SK-N-MC (cell line): ENCODE results near the gene CAMKMT.

ENCODE experiments used
- DNase-seq: peaks from one replicate; pipeline ENCODE4 v3.0.0-alpha.2; 2011; ENCODE audit warnings: low read depth, low spot score
- H3K27ac ChIP-seq: fragments of 200-600 bp; sonication (generic); 2 replicates; pipeline ENCODE4 v1.5.1; 2016; ENCODE audit warnings: mixed run types
- H3K36me3 ChIP-seq: fragments of 200-600 bp; sonication (generic); 2 replicates; pipeline ENCODE4 v1.6.1; 2017; ENCODE audit warnings: antibody characterized with exemption, low read length, mixed read lengths; ENCODE audit not compliant: insufficient read depth
- H3K4me3 ChIP-seq: fragments of 200-600 bp; sonication (generic); 2 replicates; pipeline ENCODE4 v1.5.1; 2016
- H3K9ac ChIP-seq: fragments of 200-600 bp; sonication (generic); 2 replicates; pipeline ENCODE4 v1.8.0; 2017; ENCODE audit warnings: mixed run types, mixed read lengths; ENCODE audit not compliant: insufficient read length
- H3K9me3 ChIP-seq: fragments of 200-600 bp; sonication (generic); 2 replicates; pipeline ENCODE4 v1.6.1; 2017; ENCODE audit warnings: low read depth, mild to moderate bottlenecking, antibody characterized with exemption, low read length, moderate library complexity, mixed read lengths
- EZH2 ChIP-seq: fragments of 200-600 bp; sonication (generic); IDR thresholded peaks from one replicate; pipeline ENCODE4 v1.6.1; 2017; ENCODE audit warnings: antibody characterized with exemption
- FOXP2 ChIP-seq: optimal IDR thresholded peaks from 2 replicates; pipeline ENCODE3; 2011; ENCODE audit warnings: mild to moderate bottlenecking, moderate library complexity; ENCODE audit not compliant: insufficient read depth; ENCODE audit errors: extremely low read length, control extremely low read depth
- POLR2AphosphoS5 ChIP-seq: IDR thresholded peaks from 2 replicates; pipeline ENCODE4 v1.6.1; 2012; ENCODE audit warnings: mild to moderate bottlenecking, low read depth, low read length, borderline replicate concordance

CAMKMT gene

GRCh38 chr2:44462934-44463849 lies 101.4 kb downstream of the CAMKMT start:
- no peak overlapping the region for H3K9ac ChIP-seq
- H3K9me3 ChIP-seq: no peaks in the 10 kb centered on the region; the same call in 1 of the 2 replicates
- DNase-seq: no peak
- H3K4me3 ChIP-seq: no peak overlapping the region
- H3K36me3 ChIP-seq: no peaks in the 10 kb centered on the region
- no peak overlapping the region for H3K27ac ChIP-seq
- no peak for TF ChIP-seq FOXP2
- no peak for TF ChIP-seq EZH2
- no peak for TF ChIP-seq POLR2AphosphoS5

GRCh38 chr2:44464437-44464836 lies 102.7 kb downstream of the CAMKMT start:
- no peaks in the 10 kb centered on the region; the same call in 1 of the 2 replicates for H3K9me3 ChIP-seq
- no peak overlapping the region for H3K9ac ChIP-seq
- no peaks in the 10 kb centered on the region for H3K36me3 ChIP-seq
- TF ChIP-seq POLR2AphosphoS5: no peak
- TF ChIP-seq EZH2: no peak
- TF ChIP-seq FOXP2: no peak
- DNase-seq: no peak
- no peak overlapping the region for H3K4me3 ChIP-seq
- H3K27ac ChIP-seq: no peak overlapping the region

DNA sequence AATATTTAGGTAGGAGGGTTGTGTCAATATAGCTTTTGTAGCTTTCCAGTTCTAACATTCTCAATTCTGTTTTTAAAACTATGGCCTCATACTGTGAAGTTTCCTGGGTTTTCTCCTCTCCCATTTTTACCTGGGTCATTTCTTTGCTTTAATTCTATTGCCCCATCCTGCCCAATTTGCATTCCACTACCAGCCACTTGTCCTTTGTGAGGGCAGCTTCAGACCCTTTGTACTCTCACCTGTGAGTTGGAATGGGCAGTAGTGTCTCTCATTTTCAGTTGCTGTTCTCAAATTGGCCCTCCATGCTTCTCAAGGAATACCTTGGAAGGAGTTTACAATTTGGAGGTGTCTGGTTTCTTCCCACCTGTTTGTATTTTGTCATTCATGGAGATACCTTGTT lies 108.4 kb downstream of the CAMKMT start:
- no peaks in the 10 kb centered on the region for H3K36me3 ChIP-seq
- H3K9ac ChIP-seq: no peak overlapping the region
- no peaks in the 10 kb centered on the region for H3K9me3 ChIP-seq
- no peak overlapping the region for H3K27ac ChIP-seq
- no peak for DNase-seq
- no peak overlapping the region for H3K4me3 ChIP-seq
- no peak for TF ChIP-seq POLR2AphosphoS5
- no peak for TF ChIP-seq FOXP2
- no peak for TF ChIP-seq EZH2

- H3K36me3 ChIP-seq: no peaks in the 10 kb centered on the region
- DNase-seq: no peak
- H3K9me3 ChIP-seq: no peaks in the 10 kb centered on the region
- no peak overlapping the region for H3K9ac ChIP-seq
- H3K4me3 ChIP-seq: no peak overlapping the region
- no peak overlapping the region for H3K27ac ChIP-seq
- TF ChIP-seq FOXP2 (no peak), EZH2 (no peak), POLR2AphosphoS5 (no peak)
Measured at GRCh38 chr2:44477657-44478414, 116.1 kb downstream of the CAMKMT start.

DNA sequence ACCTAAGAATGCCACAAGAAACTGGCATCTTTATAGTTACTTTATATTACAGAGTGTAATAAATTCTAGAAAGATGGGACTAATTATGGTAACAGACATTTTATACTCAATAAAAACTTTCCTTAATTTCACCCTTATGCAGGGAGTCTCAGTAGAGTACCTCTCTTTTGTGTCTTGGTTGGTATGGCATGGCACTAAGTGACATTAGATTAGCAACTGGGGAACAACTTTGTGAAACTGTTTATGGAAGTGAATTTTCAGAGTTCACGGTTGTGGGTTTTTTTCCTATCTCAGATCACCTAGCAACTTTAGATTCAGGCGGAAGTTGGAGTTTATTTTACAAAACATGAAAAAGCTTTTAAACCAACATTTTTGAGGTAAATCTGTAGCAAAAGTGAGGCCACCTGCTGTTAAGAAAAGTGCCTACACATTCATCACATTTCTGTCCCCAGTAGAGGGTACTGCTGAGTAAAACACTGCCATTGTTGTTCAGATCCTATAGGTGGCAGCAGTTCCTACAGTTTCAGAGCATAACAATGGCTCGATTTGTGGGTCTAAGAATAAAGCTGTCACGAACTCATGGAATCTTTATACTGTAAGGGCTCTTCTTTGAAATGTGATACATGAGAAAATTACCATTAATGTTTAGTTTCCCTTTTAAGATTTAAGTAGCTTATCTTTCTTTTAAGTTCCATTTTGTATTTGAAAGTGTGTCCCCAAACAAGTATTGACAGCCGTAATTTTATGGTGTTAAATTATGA lies 117.6 kb downstream of the CAMKMT start:
- no peaks in the 10 kb centered on the region for H3K9me3 ChIP-seq
- H3K4me3 ChIP-seq: no peak overlapping the region
- peak; percentile 80 for DNase-seq
- H3K9ac ChIP-seq: no peak overlapping the region
- TF ChIP-seq FOXP2: no peak
- TF ChIP-seq POLR2AphosphoS5: no peak
- TF ChIP-seq EZH2: no peak
- no peaks in the 10 kb centered on the region for H3K36me3 ChIP-seq
- H3K27ac ChIP-seq: no peak overlapping the region

DNA sequence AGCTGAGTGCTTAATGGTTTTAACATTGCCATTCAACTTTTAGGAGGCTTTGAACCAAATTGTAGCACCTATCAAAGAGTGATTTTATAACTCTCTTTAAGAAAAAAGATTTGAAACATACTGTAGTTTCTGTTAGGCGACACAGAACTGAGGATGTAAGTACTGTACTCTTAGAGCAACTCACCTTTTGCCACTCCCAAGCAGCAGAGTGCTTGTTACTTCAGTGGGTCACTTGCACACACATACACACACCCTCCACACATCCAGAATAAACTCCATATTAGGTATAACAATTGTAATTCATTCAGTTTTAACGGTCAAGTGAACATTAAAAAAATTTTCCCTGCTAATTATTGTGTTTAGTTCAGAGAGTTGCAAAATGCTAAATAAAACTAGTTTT lies 118.3 kb downstream of the CAMKMT start:
- no peak for DNase-seq
- Histone ChIP-seq H3K27ac (no peak overlapping the region), H3K4me3 (no peak overlapping the region), H3K9me3 (no peaks in the 10 kb centered on the region), H3K36me3 (no peaks in the 10 kb centered on the region), H3K9ac (no peak overlapping the region)
- TF ChIP-seq EZH2 (no peak), FOXP2 (no peak), POLR2AphosphoS5 (no peak)

DNA sequence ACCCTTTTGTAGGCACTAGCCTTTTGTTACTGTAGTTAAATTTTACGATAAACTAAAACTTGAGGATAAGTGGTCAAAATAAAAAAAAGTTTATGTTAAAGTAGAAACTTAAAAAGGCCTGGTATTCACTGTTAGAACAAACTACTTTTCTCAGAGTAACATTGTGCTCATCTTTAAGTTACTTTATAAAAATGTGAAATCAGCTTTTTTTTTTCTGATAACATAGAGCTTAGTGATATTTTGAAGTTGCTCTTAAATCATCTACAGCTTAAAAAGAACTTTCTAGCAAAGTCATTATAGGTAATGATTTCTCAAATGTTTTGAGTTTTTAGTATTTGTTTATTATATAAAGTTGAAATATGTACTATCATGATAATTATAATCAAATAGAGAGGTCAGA lies 125.3 kb downstream of the CAMKMT start:
- no peak for DNase-seq
- Histone ChIP-seq H3K36me3 (no peaks in the 10 kb centered on the region), H3K9ac (no peak overlapping the region), H3K27ac (no peak overlapping the region), H3K9me3 (no peaks in the 10 kb centered on the region), H3K4me3 (no peak overlapping the region)
- TF ChIP-seq POLR2AphosphoS5: no peak
- TF ChIP-seq FOXP2: no peak
- TF ChIP-seq EZH2: no peak

DNA sequence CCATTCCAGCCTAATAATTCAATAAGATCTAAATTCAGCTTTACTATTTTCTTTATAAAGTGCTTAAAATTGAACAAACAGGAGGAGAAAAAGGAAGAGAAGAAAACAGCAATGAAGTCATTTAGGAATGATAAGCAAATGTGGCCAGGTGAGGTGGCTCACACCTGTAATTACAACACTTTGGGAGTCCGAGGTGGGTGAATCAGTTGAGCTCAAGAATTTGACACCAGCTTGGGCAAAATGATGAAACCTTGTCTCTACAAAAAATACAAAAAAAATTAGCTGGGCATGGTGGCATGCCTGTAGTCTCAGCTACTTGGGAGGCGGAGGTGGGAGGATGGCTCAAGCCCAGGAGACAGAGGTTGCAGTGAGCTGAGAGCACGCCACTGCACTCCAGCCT lies 129.0 kb downstream of the CAMKMT start:
- Histone ChIP-seq H3K27ac (no peak overlapping the region), H3K9ac (no peak overlapping the region), H3K36me3 (no peaks in the 10 kb centered on the region), H3K4me3 (no peak overlapping the region), H3K9me3 (no peaks in the 10 kb centered on the region)
- DNase-seq: no peak
- TF ChIP-seq EZH2 (no peak), FOXP2 (no peak), POLR2AphosphoS5 (no peak)
